Measurements from ENCODE around the gene DNAJB14. TPM values are rescaled to one million over a fixed set of nuclear protein-coding genes. Genes with fewer than 3 reads are reported as not detected.
"Not testable (repeated sequence)": the region's sequence is repeated elsewhere in the genome, so short reads cannot be mapped to it uniquely, and the experiment has no call there.

The DNAJB14 gene
- total RNA-seq, 1 experiment from 2014 or later, result 41.0 TPM

DNA sequence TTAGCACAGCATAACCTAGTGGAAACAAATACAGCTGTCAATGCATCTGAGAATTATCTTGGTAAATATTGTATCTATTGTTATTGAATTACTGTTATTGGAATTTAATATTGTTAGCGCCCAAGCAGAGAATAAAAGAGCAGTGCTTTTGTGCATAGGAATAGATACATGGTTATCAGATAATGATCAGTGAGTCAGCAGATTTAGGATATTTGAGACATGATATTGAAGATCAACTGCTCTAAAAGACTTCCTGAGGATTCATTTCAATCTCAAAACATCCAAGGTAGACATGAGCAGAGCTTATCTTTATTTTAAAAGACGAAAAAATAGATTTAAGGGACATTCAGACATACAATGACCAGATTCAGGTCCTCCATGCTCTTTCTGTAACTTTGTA lies 14.2 kb upstream of the DNAJB14 start:
- Mint-ChIP-seq H3K4me1 (no peaks in the 10 kb centered on the region), H3K27ac (no peak overlapping the region), H3K27me3 (ENCODE audit: low read depth) (no peaks in the 10 kb centered on the region), H3K36me3 (ENCODE audit: insufficient read depth in 1 of 3, low read depth in 3 of 3) (peaks cover 0 to 3% (median 0%) of the 10 kb centered on the region in 3 experiments; a peak in 2 of 7 replicates), H3K9me3 (peaks cover 5 to 6% of the 10 kb centered on the region in 2 experiments; a peak in 4 of 5 replicates), H3K4me3 (no peak overlapping the region)
- H2BK120ac ChIP-seq (ENCODE audit: low read depth, low read length, poor library complexity, severe bottlenecking), result no peak overlapping the region
- H3K18ac ChIP-seq (ENCODE audit: insufficient read length, low read depth, low read length), result no peak overlapping the region
- H3K79me2 ChIP-seq (ENCODE audit: insufficient read depth, low read length), result no peaks in the 10 kb centered on the region
- H3K4me1 ChIP-seq (ENCODE audit: insufficient read depth, low read length), result no peaks in the 10 kb centered on the region
- no peak overlapping the region for H3K56ac ChIP-seq (ENCODE audit: insufficient read length, low read depth, low read length)
- H4K5ac ChIP-seq (ENCODE audit: insufficient read length, low read depth, low read length), result no peak overlapping the region
- H2AFZ ChIP-seq (ENCODE audit: low read length), result no peak overlapping the region
- DNase-seq, result no peak
- no peak overlapping the region for H3K23ac ChIP-seq (ENCODE audit: insufficient read length, low read depth, low read length)
- no peak overlapping the region for H3K14ac ChIP-seq (ENCODE audit: insufficient read depth, low read length)
- no peaks in the 10 kb centered on the region for H3K79me1 ChIP-seq (ENCODE audit: insufficient read depth, low read depth, low read length, poor library complexity, severe bottlenecking)
- no peak overlapping the region for H4K8ac ChIP-seq (replicated peaks; ENCODE audit: insufficient read length, low read depth, low read length)
- H3K4ac ChIP-seq (ENCODE audit: low read depth, low read length), result no peak overlapping the region
- no peak overlapping the region for H2BK5ac ChIP-seq (ENCODE audit: insufficient read length, low read length)
- H3K27ac ChIP-seq (ENCODE audit: insufficient read length, low read depth, low read length), result no peak overlapping the region
- no peak overlapping the region for H3K9ac ChIP-seq (ENCODE audit: extremely low read depth, insufficient read length, low read length)
- no peak overlapping the region for H2BK20ac ChIP-seq (ENCODE audit: low read depth, low read length, poor library complexity, severe bottlenecking)
- no peak overlapping the region for H2BK15ac ChIP-seq (ENCODE audit: low read depth, low read length)
- no CpG with 5 or more reads among the region's 2 CpGs for WGBS (ENCODE audit: extremely low coverage, insufficient read length, low lambda C conversion rate)
- H4K91ac ChIP-seq (ENCODE audit: insufficient read length, low read depth, low read length), result no peak overlapping the region
- no peaks in the 10 kb centered on the region for H3K27me3 ChIP-seq (ENCODE audit: insufficient read depth, low read length)
- H3K4me2 ChIP-seq (ENCODE audit: insufficient read depth, insufficient read length, low read length), result no peak overlapping the region
- no peaks in the 10 kb centered on the region for H3K9me3 ChIP-seq (ENCODE audit: control insufficient read depth, low read depth, low read length)
- no peak overlapping the region for H3T11ph ChIP-seq (ENCODE audit: low read length)
- no peak overlapping the region for H2AK5ac ChIP-seq (ENCODE audit: insufficient read length, low read length)
- H4K20me1 ChIP-seq (ENCODE audit: control insufficient read depth, insufficient read depth, insufficient read length), result no peaks in the 10 kb centered on the region
- no peaks in the 10 kb centered on the region for H3K23me2 ChIP-seq (ENCODE audit: insufficient read length, low read depth, low read length, poor library complexity, severe bottlenecking)
- TF ChIP-seq CTCF (conservative IDR thresholded peaks at IDR 0.05), result no peak
- H2BK12ac ChIP-seq (ENCODE audit: insufficient read length, low read depth, low read length), result no peak overlapping the region

- not testable (repeated sequence) for H3K9me3 ChIP-seq (ENCODE audit: control insufficient read depth, low read depth, low read length); H4K5ac ChIP-seq (ENCODE audit: insufficient read length, low read depth, low read length)
Observed at GRCh38 chr4:99958207-99958606, 11.8 kb upstream of the DNAJB14 start.

More at GRCh38 chr4:99958207-99958606, 11.8 kb upstream of the DNAJB14 start:
- H3K4me2 ChIP-seq (ENCODE audit: insufficient read depth, insufficient read length, low read length); H3K14ac ChIP-seq (ENCODE audit: insufficient read depth, low read length); H2BK20ac ChIP-seq (ENCODE audit: low read depth, low read length, poor library complexity, severe bottlenecking); H3K9ac ChIP-seq (ENCODE audit: extremely low read depth, insufficient read length, low read length); H3K4me3 Mint-ChIP-seq; H4K8ac ChIP-seq (replicated peaks; ENCODE audit: insufficient read length, low read depth, low read length); H2BK12ac ChIP-seq (ENCODE audit: insufficient read length, low read depth, low read length); H3K9me3 Mint-ChIP-seq; H4K91ac ChIP-seq (ENCODE audit: insufficient read length, low read depth, low read length); H2BK15ac ChIP-seq (ENCODE audit: low read depth, low read length); H3K18ac ChIP-seq (ENCODE audit: insufficient read length, low read depth, low read length); H3K27me3 Mint-ChIP-seq (ENCODE audit: low read depth); H3K4ac ChIP-seq (ENCODE audit: low read depth, low read length); H3T11ph ChIP-seq (ENCODE audit: low read length); H3K23me2 ChIP-seq (ENCODE audit: insufficient read length, low read depth, low read length, poor library complexity, severe bottlenecking); H3K56ac ChIP-seq (ENCODE audit: insufficient read length, low read depth, low read length); H2AK5ac ChIP-seq (ENCODE audit: insufficient read length, low read length); H3K36me3 Mint-ChIP-seq (ENCODE audit: insufficient read depth in 1 of 3, low read depth in 3 of 3); H3K27ac ChIP-seq (ENCODE audit: insufficient read length, low read depth, low read length); H4K20me1 ChIP-seq (ENCODE audit: control insufficient read depth, insufficient read depth, insufficient read length); H3K27me3 ChIP-seq (ENCODE audit: insufficient read depth, low read length); H2AFZ ChIP-seq (ENCODE audit: low read length); DNase-seq; H3K23ac ChIP-seq (ENCODE audit: insufficient read length, low read depth, low read length); H2BK120ac ChIP-seq (ENCODE audit: low read depth, low read length, poor library complexity, severe bottlenecking); H3K79me1 ChIP-seq (ENCODE audit: insufficient read depth, low read depth, low read length, poor library complexity, severe bottlenecking); H3K79me2 ChIP-seq (ENCODE audit: insufficient read depth, low read length); H3K4me1 Mint-ChIP-seq; H3K27ac Mint-ChIP-seq; H3K4me1 ChIP-seq (ENCODE audit: insufficient read depth, low read length); H2BK5ac ChIP-seq (ENCODE audit: insufficient read length, low read length): not testable (repeated sequence)
- WGBS (ENCODE audit: extremely low coverage, insufficient read length, low lambda C conversion rate), result no CpG with 5 or more reads among the region's 3 CpGs
